GM19468 (cell line): ENCODE measurements around the gene CISD2.
"Not testable (repeated sequence)": the region's sequence is repeated elsewhere in the genome, so short reads cannot be mapped to it uniquely, and the experiment has no call there.

Source experiments
- ATAC-seq: cut with Tn5 transposase; IDR thresholded peaks from one replicate; pipeline ENCODE4 v1.9.1; 2021; ENCODE audit warnings: mild to moderate bottlenecking, moderate library complexity, moderate number of reproducible peaks; ENCODE audit not compliant: unreplicated experiment; ENCODE audit errors: extremely low read depth

CISD2 gene, protein sequence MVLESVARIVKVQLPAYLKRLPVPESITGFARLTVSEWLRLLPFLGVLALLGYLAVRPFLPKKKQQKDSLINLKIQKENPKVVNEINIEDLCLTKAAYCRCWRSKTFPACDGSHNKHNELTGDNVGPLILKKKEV

DNA sequence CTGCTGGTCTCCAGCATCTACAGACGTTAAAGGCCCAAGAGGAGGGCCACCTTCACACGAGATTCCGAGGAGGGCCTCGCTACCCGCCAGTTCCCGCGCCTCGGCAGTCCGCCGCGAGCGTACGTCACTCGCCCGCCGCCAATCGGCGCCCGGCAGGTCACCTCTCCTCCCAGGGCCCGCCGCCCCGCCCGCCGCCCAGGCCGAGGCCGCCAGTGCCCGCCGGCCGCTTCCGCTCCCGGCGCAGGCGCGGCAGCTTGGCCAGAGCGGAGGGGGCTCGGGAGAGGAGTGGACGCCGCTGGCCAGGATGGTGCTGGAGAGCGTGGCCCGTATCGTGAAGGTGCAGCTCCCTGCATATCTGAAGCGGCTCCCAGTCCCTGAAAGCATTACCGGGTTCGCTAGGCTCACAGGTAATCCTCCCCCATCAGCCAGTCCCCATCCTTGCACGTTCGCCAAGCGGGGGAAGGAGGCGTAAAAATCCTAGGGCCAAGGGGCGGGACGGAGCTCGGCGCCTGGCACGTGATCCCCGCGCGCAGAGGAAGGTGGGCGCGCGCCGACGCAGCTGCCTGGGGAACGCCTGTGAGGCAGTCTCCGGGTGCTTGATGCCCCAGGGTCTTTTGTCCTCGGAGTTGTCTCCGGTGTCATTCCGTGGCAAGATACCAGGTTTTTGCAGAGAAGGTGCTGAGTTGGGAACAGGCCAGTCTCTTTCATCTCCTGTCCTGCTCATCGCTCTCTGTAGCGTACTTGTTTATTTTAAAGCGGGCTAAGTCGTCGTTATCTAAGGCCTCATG lies at the start of gene CISD2:
Gene CISD2, plus strand, starts transcription at position 212 of the 788 bp plus-strand sequence. Its CDS starts 93 bp downstream, at position 305.
- peak; percentile 78 for ATAC-seq

DNA sequence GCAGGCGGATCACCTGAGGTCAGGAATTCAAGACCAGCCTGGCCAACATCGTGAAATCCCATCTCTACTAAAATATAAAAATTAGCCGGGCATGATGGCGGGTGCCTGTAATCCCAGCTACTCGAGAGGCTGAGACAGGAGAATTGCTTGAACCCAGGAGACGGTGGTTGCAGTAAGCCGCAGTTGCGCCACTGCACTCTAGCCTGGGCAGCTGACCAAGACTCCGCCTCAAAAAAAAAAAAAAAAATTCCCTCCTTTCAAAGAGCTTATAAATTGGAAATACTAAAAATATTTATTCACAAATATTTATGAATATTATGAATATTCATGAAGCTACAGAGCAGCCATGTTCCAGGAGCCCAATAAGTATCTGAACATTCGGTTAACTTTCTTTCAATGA lies 49.7 kb upstream of the CISD2 start:
- not testable (repeated sequence) for ATAC-seq

DNA sequence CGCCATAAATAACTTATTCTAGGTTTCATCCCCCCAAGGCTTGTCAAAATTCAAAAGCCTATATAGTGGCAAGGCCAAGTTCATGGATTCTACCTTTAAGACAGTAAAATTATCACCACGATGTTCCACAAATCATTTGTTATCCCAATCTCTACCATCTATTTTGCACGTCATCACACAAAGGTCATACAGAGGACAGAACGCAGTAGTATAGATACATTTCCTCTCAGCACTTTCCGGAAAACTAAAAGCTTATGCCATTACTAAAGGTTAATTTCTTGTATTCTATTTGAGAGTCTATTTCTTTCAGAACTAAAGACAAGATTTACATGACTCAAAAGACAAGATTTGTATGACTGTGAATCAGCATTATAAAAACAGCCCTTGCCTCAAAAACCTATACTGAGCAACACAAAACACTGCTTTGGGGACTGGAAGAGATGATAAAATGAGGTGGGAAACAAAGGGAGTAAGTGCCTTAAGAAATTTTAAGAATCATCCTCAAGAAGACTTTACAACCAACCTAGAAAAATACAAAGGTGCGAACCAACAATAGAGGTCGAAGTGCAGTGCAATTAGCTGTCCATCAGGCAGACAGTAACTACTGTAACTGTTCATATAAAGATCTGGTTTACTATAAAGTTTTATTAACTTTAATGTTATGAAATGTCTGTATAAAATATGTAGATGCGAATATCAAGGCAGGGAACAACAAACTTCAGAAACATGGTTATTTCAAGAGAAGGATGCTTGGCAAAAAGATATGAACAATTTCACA lies 49.0 kb upstream of the CISD2 start:
- no peak for ATAC-seq

DNA sequence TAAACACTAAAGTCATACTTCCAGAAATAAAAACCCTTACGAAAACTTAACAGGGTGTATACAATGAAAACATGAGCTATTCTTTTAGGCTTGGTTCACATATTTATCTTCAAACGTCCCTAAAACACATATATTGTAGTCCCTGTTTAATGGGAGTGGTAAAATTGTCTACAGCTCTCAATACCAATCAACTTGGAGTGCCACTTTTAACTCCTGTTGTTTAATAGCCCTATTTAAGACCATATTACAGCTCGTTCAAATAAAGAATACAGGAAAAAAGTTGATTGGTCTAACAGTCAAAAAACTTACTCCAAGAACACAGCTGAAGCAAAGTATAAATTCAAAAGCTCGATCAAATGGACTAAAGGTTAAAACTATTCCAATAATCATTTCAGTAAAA lies 45.3 kb upstream of the CISD2 start:
- ATAC-seq: no peak

DNA sequence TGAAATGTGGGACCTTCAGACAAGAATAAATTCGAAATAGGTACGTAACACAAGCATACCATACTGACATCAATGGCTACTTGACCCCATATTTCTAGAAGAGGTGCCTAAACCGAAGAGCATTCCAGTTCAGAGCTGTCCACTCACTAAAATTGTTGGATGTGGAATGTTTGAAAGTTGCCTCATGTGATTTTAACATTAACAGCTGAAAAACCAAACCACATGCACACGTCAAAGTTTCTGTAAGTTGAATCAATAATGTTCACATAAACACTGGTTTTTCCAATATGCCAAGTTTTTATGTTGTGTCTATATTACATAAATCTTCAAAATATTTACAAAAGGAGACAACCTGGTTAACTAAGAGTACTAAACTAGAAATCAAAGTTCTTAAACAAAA lies 44.9 kb upstream of the CISD2 start:
- ATAC-seq: no peak

DNA sequence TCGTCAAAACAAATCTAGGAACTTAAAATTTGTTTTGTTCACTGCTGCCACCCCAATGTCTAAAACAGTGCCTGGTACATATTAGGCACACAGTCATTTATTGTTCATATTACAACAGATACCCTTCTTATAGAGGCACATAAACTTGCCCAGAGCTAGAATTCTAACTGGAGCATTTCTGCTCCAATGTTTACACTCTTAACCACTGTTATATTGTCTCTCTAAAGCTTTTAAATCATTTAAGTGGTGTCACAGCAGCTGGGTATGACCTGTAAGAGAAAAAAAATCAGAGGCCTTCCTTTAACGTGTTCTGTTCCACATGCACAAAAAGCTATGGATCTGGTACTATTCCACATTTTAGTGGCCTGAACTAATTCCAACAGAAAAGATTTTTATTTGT lies 44.4 kb upstream of the CISD2 start:
- ATAC-seq: no peak

DNA sequence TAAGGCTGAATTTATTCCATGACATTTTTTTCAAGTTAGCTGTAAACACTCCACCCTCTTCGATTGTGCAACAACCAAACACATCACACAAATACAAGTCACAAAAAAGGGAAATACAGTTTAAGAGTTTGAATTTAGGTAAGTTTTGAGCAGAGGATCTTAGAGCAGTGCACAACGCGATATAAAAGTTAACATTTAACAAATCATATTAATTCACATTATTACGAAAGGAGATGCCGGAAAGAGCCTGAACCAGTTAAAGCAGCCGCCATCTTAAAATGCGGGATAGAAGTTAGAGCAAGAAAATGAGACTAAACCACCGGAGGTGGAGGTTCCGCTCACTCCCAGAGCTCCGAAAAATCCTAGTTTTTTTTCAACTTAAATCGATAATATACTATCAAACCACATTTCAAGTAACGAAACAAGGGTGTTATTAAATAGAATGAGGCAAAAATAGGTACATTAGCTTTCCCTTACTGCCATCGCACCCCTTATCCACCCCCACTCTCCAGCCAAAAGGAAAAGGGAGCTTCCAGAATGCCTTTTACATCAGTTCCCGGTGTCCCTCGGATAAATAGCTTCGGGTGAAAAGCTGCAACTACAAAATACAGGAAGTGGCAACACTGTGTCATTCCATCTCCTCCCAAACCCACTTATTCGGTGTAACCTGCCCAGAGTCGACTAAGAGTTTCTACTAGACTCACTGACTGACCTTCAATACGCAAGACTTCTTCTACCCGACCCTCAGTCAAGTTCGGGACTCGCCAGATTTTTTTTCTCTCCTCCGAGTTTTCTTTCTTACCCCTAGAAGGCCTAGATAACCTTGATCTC lies 43.3 kb upstream of the CISD2 start:
- ATAC-seq: no peak

DNA sequence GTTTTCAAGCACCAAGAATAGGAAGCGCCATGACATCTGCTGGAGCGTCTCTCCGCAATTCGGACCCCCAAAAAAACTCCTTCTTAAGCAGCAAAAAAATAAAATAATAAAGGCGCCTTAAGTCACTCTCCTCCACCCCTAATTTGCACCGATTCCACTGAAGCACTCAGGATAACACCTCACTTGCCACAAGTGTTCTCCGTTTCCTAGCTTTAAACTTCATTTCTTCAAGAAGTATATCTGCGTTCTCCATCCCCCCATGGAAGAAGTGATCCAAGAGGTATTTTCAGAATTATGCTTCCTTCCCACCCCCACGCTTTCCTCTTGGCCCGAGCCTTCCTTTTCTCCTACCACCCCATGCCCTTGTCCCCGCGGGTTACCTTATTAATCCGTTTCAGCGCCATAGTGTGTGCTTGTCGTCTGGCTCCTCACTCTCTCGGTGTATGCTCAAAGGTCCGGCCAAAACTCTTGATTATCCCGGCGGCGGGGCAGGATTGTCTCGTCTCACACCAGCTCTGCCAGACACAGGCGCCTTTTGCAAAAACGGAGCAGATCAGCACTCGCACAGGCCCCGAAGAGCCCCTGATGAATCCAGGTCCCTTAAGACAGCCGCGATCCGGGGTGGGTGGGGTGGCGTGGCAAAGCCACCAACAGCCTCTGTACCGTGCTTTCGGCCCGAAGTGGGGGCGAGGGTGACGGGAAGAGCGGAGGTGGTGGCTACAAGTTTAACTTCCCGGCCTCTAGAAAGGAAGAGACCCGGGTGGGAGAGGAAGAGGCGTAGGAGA lies 42.5 kb upstream of the CISD2 start:
- no peak for ATAC-seq

DNA sequence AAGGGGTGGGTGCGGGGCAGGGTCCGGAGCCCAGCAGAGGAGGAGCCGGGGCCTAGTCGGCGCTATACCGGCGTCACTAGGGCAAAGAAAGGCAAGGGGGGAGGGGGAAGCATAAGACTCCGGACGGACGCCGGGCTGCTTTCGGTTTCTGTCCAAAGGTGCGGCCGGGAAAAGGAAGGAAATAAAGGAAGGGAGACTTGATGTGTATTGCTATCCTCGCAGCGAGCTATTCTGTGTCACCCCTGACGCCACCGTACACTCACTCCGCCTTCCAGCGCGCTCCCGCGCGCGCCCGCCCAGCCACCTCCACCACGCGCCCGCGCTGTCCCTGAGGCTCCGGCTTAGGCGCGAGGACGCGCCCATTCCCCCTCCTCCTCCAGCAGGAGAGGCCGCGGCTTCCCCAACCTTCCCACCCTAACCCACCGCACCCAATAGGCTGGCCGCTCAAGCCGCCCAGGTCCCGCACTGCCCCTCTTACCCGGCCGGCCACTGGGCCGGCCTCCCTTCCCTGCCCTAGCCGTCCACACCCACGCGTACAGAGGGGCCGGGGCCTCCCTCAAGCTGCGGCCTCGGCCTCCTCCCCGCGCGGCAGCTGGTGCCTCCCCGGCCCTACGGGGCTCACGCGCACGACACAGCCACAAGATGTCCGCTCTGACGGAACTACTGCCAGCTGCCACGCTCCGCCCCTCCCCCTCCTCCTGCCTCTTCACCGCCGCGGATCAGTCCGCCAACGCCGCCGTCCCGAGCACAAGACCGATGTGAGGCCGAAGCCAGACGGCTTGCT lies 41.7 kb upstream of the CISD2 start, which contains the start of gene UBE2D3:
Gene UBE2D3, minus strand, starts transcription at position 662 of the 784 bp plus-strand sequence. CDS start 1,043 bp downstream, outside the sequence.
- ATAC-seq: peak; percentile 3

DNA sequence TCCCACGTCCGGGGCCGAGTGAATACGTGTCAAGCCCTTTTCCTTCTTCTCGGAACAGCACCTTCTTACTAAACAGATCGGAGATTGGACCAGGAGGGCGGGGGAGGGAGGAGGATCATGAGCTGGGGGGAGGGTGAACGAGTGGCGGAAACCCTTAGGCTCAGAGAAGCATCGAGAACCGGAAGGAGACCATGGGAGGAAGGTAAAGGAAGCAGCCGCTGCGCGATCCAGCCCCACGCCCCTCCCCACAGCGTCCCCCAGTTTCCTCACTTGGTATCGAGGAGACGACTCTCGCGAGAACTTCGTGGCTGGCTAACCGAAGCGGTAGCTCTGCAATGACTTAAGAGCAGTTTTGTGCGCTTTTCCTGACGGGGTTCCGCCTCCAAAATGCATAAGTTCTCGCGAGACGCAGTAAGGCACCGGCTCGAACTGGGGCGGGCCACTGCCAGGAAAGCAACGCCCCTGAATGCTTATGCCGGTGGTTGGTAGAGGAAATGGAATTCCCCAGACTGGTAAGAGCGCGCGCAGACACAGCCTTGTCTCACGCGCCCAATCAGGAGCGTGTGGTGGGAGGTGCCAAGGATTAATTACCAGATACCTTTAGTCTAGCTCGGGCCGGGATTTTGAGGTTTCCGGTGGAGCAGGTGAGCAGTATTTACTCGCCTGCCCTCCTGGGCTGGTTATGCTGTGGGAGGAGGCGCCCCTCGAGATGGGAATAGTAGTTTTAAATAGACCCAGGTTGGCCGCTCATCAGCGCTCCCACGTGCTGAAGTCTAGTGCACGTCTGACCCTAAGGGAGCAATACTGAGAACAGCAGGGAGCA lies 40.9 kb upstream of the CISD2 start:
- ATAC-seq: peak; percentile 86

DNA sequence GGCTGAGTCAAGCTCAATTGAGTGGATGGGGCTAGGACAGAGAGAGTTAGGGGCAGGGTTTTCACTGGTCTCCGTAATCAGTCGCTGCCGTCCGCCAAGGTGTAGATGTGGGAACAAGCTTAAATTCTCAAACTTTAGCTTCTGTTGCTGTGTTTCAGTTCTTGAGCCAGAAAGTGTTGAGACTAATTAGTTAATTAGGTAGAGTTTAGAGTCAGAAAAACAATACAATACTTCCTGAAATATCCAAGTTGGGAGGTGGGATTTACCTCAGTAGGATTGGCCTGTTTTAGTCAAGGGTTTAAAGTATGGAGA lies 40.3 kb upstream of the CISD2 start:
- ATAC-seq: no peak

DNA sequence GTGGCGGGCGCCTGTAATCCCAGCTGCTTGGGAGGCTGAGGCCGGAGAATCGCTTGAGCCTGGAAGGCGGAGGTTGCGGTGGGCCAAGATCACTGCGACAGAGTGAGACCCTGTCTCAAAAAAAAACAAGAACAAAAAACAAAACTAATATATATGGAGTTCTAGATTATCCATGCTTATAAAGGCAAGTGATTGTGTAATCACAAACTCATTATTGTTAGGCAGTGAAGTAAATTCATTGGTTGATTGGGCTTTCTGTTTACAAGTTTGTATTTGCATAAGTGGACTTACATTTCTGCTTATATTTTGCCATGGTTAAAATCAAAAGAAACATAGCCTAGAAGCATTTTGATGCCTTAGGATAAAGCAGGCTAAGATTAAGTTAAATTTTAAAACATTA lies 39.0 kb upstream of the CISD2 start:
- no peak for ATAC-seq

DNA sequence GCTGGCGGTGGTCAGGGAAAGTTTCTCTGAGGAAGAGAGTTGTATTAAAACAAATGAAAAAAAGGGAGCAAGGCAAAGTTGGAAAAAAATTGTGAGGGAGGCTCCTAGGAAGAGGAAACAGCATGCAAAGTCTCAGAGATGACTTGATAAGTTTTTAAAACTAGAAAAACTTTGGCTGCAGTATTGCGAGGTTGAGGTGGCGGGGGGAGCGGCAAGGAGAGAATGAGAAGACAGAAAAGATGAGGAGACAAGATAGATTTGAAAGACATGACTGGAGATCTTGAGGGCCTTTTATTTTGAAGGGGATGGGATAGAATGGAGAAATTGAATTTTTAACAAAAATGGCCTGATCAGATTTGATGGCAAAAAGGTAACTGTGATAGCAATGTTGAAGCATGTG lies 36.7 kb upstream of the CISD2 start:
- no peak for ATAC-seq

DNA sequence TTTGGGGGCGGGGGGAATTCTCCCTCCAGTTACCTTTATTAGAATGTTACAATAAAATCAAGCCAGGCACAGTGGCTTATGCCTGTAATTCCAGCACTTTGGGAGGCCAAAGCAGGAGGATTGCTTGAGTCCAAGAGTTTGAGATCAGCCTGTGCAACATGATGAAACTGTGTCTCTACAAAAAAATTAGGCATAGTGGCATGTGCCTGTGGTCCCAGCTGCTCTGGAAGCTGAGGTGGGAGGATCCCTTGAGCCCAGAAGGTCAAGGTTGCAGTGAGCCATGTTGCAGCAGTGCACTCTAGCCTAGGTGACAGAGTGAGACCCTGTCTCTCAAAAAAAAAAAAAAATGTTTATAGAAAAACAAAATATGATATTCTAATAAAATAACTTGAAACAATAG lies 36.1 kb upstream of the CISD2 start:
- no peak for ATAC-seq

DNA sequence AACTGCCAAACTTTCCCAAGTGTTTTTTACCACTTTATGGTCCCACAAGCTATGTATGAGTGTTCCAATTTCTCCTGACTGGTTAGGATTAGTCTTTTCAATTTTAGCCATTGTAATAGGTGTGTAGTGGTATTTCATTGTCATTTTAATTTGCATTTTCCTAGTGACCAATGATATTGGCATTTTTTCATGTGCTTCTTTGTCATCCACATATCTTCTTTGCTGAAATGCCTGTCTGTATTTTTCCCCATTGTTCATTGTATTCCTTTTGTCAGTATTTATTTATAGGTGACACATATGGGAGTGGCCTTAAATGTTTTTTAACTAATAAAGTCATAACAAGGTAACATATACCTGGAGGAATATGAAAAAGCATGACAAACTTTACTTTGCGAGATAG lies 32.2 kb upstream of the CISD2 start:
- ATAC-seq: no peak

DNA sequence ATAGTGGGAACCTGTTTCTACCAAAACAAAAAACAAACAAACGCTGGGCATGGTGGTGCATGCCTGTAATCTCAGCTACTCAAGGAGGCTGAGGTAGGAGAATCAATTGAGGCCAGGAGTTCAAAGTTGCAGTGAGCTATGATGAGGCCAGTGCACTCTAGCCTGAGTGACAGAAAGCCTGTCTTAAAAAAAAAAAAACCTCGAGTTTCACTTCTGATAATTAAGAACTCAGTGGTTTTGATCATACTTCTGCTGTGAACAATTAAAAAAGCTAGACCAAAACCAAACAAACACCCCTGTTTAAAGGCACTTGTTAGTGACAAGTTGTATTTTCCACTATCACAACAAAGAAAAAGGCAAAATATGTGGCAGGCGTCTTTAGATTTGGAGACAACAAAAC lies 26.4 kb upstream of the CISD2 start:
- ATAC-seq: no peak

DNA sequence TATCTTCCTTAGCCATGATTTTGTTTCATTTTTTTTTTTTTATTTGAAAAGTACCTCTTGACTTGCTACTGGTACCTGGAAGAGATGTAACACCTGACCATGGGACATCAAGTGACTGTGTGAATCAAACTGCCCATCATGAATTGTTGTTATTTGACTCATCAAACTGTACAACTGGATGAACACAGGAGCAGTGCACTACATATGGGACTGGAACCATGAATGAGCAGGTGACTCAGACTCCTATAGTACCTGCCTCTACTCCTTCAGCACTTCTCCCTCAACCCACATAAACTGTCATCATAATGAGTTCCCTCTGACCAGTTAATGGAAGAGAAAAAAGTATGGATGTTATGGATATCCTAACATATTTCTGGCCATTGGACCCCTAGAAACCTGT lies 25.5 kb upstream of the CISD2 start:
- ATAC-seq: no peak

DNA sequence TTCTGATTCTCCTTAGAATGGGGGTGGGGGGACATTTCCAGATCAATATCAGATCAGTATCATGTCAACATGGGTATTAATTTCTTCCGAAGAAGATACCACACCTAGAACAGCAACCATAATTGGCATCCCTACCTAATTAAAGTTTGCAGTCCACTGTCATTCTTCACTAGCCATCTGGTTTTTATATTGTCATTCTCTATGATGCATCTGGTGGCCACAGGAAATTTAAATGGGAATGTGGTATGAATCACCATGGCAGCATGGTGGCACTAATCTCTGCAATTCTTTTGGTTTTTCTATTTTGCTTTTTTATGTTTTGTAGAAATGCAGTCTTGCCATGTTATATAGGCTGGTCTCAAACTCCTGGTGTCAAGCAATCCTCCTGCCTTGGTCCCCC lies 24.9 kb upstream of the CISD2 start:
- ATAC-seq: no peak
